K562 (cell line): Measurements from ENCODE around the gene GCN1. TPM values are rescaled to one million over a fixed set of nuclear protein-coding genes. Genes with fewer than 3 reads are reported as not detected.
A peak's percentile ranks its signal among the peaks of the same experiment; 100 is the strongest.

Experiments
- CAMTA2 ChIP-seq: fragments of 250-450 bp; sonication (Bioruptor Pico); conservative IDR thresholded peaks from 2 replicates; pipeline ENCODE4 v1.5.1; 2022
- ELF1 ChIP-seq: fragments of 200-800 bp; sonication (Bioruptor generic); IDR thresholded peaks from 2 replicates; pipeline ENCODE4 v1.6.1; 2016; ENCODE audit warnings: missing genetic modification characterization, missing compliant biosample characterization
- ELF2 ChIP-seq: fragments of 250-450 bp; sonication (Bioruptor Pico); IDR thresholded peaks from 2 replicates; pipeline ENCODE4 v1.5.0; 2021; ENCODE audit warnings: mild to moderate bottlenecking
- ETS2 ChIP-seq: IDR thresholded peaks from 2 replicates; pipeline ENCODE4 v1.6.1; 2016; ENCODE audit warnings: borderline replicate concordance, missing genetic modification characterization, mild to moderate bottlenecking, moderate library complexity, missing compliant biosample characterization; ENCODE audit not compliant: poor library complexity, severe bottlenecking
- EWSR1 ChIP-seq: fragments of 450-650 bp; IDR thresholded peaks from 2 replicates; pipeline ENCODE4 v1.6.1; 2018; ENCODE audit warnings: borderline replicate concordance, mild to moderate bottlenecking, low read depth, moderate library complexity; ENCODE audit not compliant: partially characterized antibody
- ILF3 ChIP-seq: fragments of 450-650 bp; IDR thresholded peaks from 2 replicates; pipeline ENCODE4 v1.6.1; 2018; ENCODE audit warnings: antibody characterized with exemption, mild to moderate bottlenecking, moderate library complexity, borderline replicate concordance
- IRF9 ChIP-seq: fragments of 450-650 bp; IDR thresholded peaks from 2 replicates; pipeline ENCODE4 v1.6.1; 2016; ENCODE audit warnings: missing biosample characterization, missing genetic modification characterization
- MLX ChIP-seq, 2 experiments: fragments of 450-650 bp in 1 of 2; sonication (generic) in 1 of 2; formaldehyde crosslinking; conservative IDR thresholded peaks; 2 replicates each; pipeline versions ENCODE4 v1.4.0 to v1.8.1; 2020 to 2022; ENCODE audit warnings: mild to moderate bottlenecking in 1 of 2, missing genetic modification reagents in 1 of 2
- REST ChIP-seq, 2 experiments: fragments of 450-650 bp; formaldehyde crosslinking in 1 of 2; IDR thresholded peaks; 2 replicates each; pipeline versions ENCODE4 v1.4.0 to v1.6.1; 2014 to 2020; ENCODE audit warnings: mild to moderate bottlenecking in 2 of 2, borderline replicate concordance in 1 of 2, low read depth in 1 of 2
- RFX5 ChIP-seq: IDR thresholded peaks from 2 replicates; pipeline ENCODE4 v1.6.1; 2011; ENCODE audit warnings: low read depth, mild to moderate bottlenecking, improper control_type of control experiment, low read length
- RHOXF2B ChIP-seq: fragments of 250-450 bp; sonication (Bioruptor Pico); conservative IDR thresholded peaks from 2 replicates; pipeline ENCODE4 v1.5.1; 2021
- ZFPM2 ChIP-seq: fragments of 250-450 bp; sonication (Bioruptor Pico); IDR thresholded peaks from 2 replicates; pipeline ENCODE4 v1.5.1; 2022; ENCODE audit warnings: mild to moderate bottlenecking
- ZNF174 ChIP-seq: fragments of 250-450 bp; sonication (Bioruptor Pico); IDR thresholded peaks from 2 replicates; pipeline ENCODE4 v1.4.0; 2020; ENCODE audit warnings: mild to moderate bottlenecking
- ZNF584 ChIP-seq: fragments of 200-800 bp; sonication (Bioruptor generic); IDR thresholded peaks from 2 replicates; pipeline ENCODE4 v1.6.1; 2016; ENCODE audit warnings: low read depth, mild to moderate bottlenecking, missing genetic modification characterization, missing compliant biosample characterization
- ZNF740 ChIP-seq, 3 experiments: fragments of 200-800 bp in 1 of 3; sonication (Bioruptor generic) in 1 of 3; sonication (generic) in 1 of 3; formaldehyde crosslinking in 1 of 3; IDR thresholded peaks; 2 replicates each; pipeline versions ENCODE4 v1.6.1 to v1.8.0; 2016 to 2022; ENCODE audit warnings: mild to moderate bottlenecking in 2 of 3, missing compliant biosample characterization in 2 of 3, missing genetic modification characterization in 2 of 3, missing genetic modification reagents in 1 of 3
- polyA plus RNA-seq, 8 experiments: library from polyadenylated mRNA; depleted of rRNA in 4 of 8; stranded (reverse) in 5 of 8; unstranded in 3 of 8; fragments of >200 nt; fragmentation: Nextera tagmentation in 2 of 8; fragmentation: Illumina TruSeq in 1 of 8; extraction: Ambion mirVana in 2 of 8; extraction: Trizol in 1 of 8; gene quantifications; 2 replicates each; pipeline versions ENCODE4 v1.2.1 to v1.2.3, GENCODE V29; 2011 to 2014; ENCODE audit warnings: inconsistent platforms in 1 of 8, missing spikeins in 1 of 8
- total RNA-seq, 7 experiments: library from RNA; depleted of rRNA in 6 of 7; stranded (reverse); fragments of >200 nt in 6 of 7; fragmentation: Illumina TruSeq in 2 of 7; extraction: Trizol in 2 of 7; gene quantifications; 2 replicates each; pipeline versions ENCODE4 v1.2.1 to v1.2.3, GENCODE V29; 2011 to 2021; ENCODE audit warnings: low replicate concordance in 1 of 7

GCN1 gene
- total and polyA plus RNA-seq, 9 of the 15 experiments (the other 6 are each of a cell fraction or from before 2014, with no cell fraction given), result 11.9 to 190 (median 51.7) TPM

- TF ChIP-seq ZNF740 (CRISPR knock-in tag; IDR thresholded peaks at IDR 0.05) (no peak), ZNF740 (tag; IDR thresholded peaks at IDR 0.05) (no peak), REST (IDR thresholded peaks at IDR 0.05; ENCODE audit: borderline replicate concordance) (peak; percentile 80; the same call in 1 of the 2 replicates), REST (CRISPR knock-in tag; IDR thresholded peaks at IDR 0.05; ENCODE audit: low read depth) (peak; percentile 63; the same call in 1 of the 2 replicates), CAMTA2 (no peak), ELF2 (CRISPR knock-in tag) (no peak), ZNF174 (CRISPR knock-in tag) (no peak), ZFPM2 (no peak), EWSR1 (no peak), RHOXF2B (no peak), ZNF584 (CRISPR knock-in tag) (no peak), MLX (CRISPR knock-in tag; conservative IDR thresholded peaks at IDR 0.05) (no peak), ELF1 (tag) (no peak), IRF9 (no peak), ETS2 (tag) (no peak), ILF3 (no peak), RFX5 (no peak)
Observed at GRCh38 chr12:120086801-120087621, 107.5 kb downstream of the GCN1 start (continued).
